HEK293 (cell line): Measurements from ENCODE around the gene ELAVL4.

Source experiments
- CTCF ChIA-PET: fragments of 350-600 bp; formaldehyde crosslinking; extraction: SDS; loops from one replicate; lab custom pipeline; 2021; ENCODE audit warnings: antibody characterized with exemption; lab: Yijun Ruan, JAX
- POLR2A ChIA-PET: fragments of 300-600 bp; formaldehyde crosslinking; extraction: SDS; loops from one replicate; lab custom pipeline; 2020; ENCODE audit warnings: antibody characterized with exemption, inconsistent platforms; lab: Yijun Ruan, JAX
- H3K27ac ChIP-seq: fragments of 200-500 bp; sonication (Bioruptor generic); 2 replicates; pipeline ENCODE4 v1.5.1; 2014; ENCODE audit warnings: low read depth, low read length, control low read depth, inconsistent platforms; ENCODE audit errors: extremely low read depth
- H3K36me3 ChIP-seq, 2 experiments: fragments of 200-500 bp in 1 of 2; sonication (Bioruptor generic) in 1 of 2; 1 replicate in 1 of 2; 2 replicates in 1 of 2; pipeline ENCODE4 v1.5.1; 2014 to 2017; ENCODE audit warnings: inconsistent platforms in 2 of 2, low read length in 2 of 2; ENCODE audit not compliant: control insufficient read depth in 2 of 2, insufficient read depth in 1 of 2
- H3K4me1 ChIP-seq: fragments of 200-500 bp; sonication (Bioruptor generic); 2 replicates; pipeline ENCODE4 v1.5.1; 2014; ENCODE audit warnings: mild to moderate bottlenecking, low read length, inconsistent platforms; ENCODE audit not compliant: control insufficient read depth, insufficient read depth
- H3K4me3 ChIP-seq: 2 replicates; pipeline ENCODE4 v1.5.1; 2011; ENCODE audit warnings: low read depth, mild to moderate bottlenecking, control low read depth, low read length, moderate library complexity
- H3K9me3 ChIP-seq: fragments of 200-500 bp; sonication (Bioruptor generic); 2 replicates; pipeline ENCODE4 v1.5.1; 2014; ENCODE audit warnings: low read depth, low read length, inconsistent platforms; ENCODE audit not compliant: control insufficient read depth, insufficient read depth
- GLI4 ChIP-seq: fragments of 450-650 bp; formaldehyde crosslinking; IDR thresholded peaks from 2 replicates; pipeline ENCODE4 v1.5.1; 2016; ENCODE audit warnings: missing biosample characterization, missing genetic modification characterization
- KLF10 ChIP-seq: fragments of 450-650 bp; IDR thresholded peaks from 2 replicates; pipeline ENCODE4 v1.5.1; 2018; ENCODE audit warnings: missing biosample characterization, mild to moderate bottlenecking, missing genetic modification characterization
- KLF16 ChIP-seq: fragments of 450-650 bp; formaldehyde crosslinking; IDR thresholded peaks from 2 replicates; pipeline ENCODE4 v1.5.1; 2017; ENCODE audit warnings: missing biosample characterization, missing genetic modification characterization
- OVOL3 ChIP-seq: fragments of 450-650 bp; formaldehyde crosslinking; IDR thresholded peaks from 2 replicates; pipeline ENCODE4 v1.5.1; 2016; ENCODE audit warnings: missing biosample characterization, missing genetic modification characterization
- PRDM1 ChIP-seq: fragments of 450-650 bp; formaldehyde crosslinking; IDR thresholded peaks from 2 replicates; pipeline ENCODE4; 2016; ENCODE audit warnings: missing biosample characterization, missing genetic modification characterization
- RBAK ChIP-seq: fragments of 450-650 bp; formaldehyde crosslinking; IDR thresholded peaks from 2 replicates; pipeline ENCODE4 v1.5.1; 2016; ENCODE audit warnings: missing biosample characterization, missing genetic modification characterization
- SP7 ChIP-seq: fragments of 450-650 bp; formaldehyde crosslinking; IDR thresholded peaks from 2 replicates; pipeline ENCODE4 v1.5.1; 2016; ENCODE audit warnings: missing biosample characterization, missing genetic modification characterization
- TCF7L2 ChIP-seq: IDR thresholded peaks from 2 replicates; pipeline ENCODE4 v1.6.1; 2011; ENCODE audit warnings: low read depth, mild to moderate bottlenecking, inconsistent platforms, low read length, moderate library complexity, borderline replicate concordance
- TRIM28 ChIP-seq: IDR thresholded peaks from 2 replicates; pipeline ENCODE4 v1.6.1; 2011; ENCODE audit warnings: low read length, control low read depth, borderline replicate concordance
- YY1 ChIP-seq: fragments of 450-650 bp; formaldehyde crosslinking; IDR thresholded peaks from 2 replicates; pipeline ENCODE4 v1.5.1; 2018; ENCODE audit warnings: missing biosample characterization, missing genetic modification characterization
- ZNF112 ChIP-seq: fragments of 450-650 bp; formaldehyde crosslinking; IDR thresholded peaks from 2 replicates; pipeline ENCODE4 v1.5.0; 2017; ENCODE audit warnings: missing biosample characterization, missing genetic modification characterization
- ZNF132 ChIP-seq: fragments of 450-650 bp; formaldehyde crosslinking; IDR thresholded peaks from 2 replicates; pipeline ENCODE4 v1.5.1; 2017; ENCODE audit warnings: missing biosample characterization, missing genetic modification characterization, borderline replicate concordance
- ZNF16 ChIP-seq: fragments of 450-650 bp; formaldehyde crosslinking; IDR thresholded peaks from 2 replicates; pipeline ENCODE4 v1.5.1; 2016; ENCODE audit warnings: low read depth, missing biosample characterization, missing genetic modification characterization
- ZNF184 ChIP-seq: fragments of 450-650 bp; IDR thresholded peaks from 2 replicates; pipeline ENCODE4 v1.5.1; 2018; ENCODE audit warnings: missing biosample characterization, mild to moderate bottlenecking, missing genetic modification characterization
- ZNF404 ChIP-seq: fragments of 450-650 bp; formaldehyde crosslinking; IDR thresholded peaks from 2 replicates; pipeline ENCODE4 v1.5.1; 2017; ENCODE audit warnings: missing biosample characterization, missing genetic modification characterization
- ZNF549 ChIP-seq: fragments of 450-650 bp; IDR thresholded peaks from 2 replicates; pipeline ENCODE4 v1.5.1; 2018; ENCODE audit warnings: missing biosample characterization, missing genetic modification characterization, mild to moderate bottlenecking, inconsistent platforms, moderate library complexity
- ZNF621 ChIP-seq: fragments of 450-650 bp; formaldehyde crosslinking; IDR thresholded peaks from 2 replicates; pipeline ENCODE4 v1.5.1; 2017; ENCODE audit warnings: missing biosample characterization, missing genetic modification characterization
- ZNF624 ChIP-seq: fragments of 450-650 bp; formaldehyde crosslinking; IDR thresholded peaks from 2 replicates; pipeline ENCODE4 v1.5.1; 2017; ENCODE audit warnings: missing biosample characterization, missing genetic modification characterization
- ZNF664 ChIP-seq: fragments of 450-650 bp; formaldehyde crosslinking; IDR thresholded peaks from 2 replicates; pipeline ENCODE4 v1.5.1; 2016; ENCODE audit warnings: missing biosample characterization, missing genetic modification characterization
- ZNF670 ChIP-seq: fragments of 450-650 bp; formaldehyde crosslinking; IDR thresholded peaks from 2 replicates; pipeline ENCODE4 v1.5.1; 2016; ENCODE audit warnings: missing biosample characterization, missing genetic modification characterization, low read depth
- ZNF843 ChIP-seq: fragments of 450-650 bp; formaldehyde crosslinking; IDR thresholded peaks from 2 replicates; pipeline ENCODE4 v1.5.1; 2016; ENCODE audit warnings: missing biosample characterization, missing genetic modification characterization
- TF ChIP-seq, protein P1 (sequence below): fragments of 450-650 bp; formaldehyde crosslinking; IDR thresholded peaks from 2 replicates; pipeline ENCODE4 v1.5.1; 2016; ENCODE audit warnings: missing biosample characterization, missing genetic modification characterization
- TF ChIP-seq, protein P2 (sequence below): fragments of 450-650 bp; formaldehyde crosslinking; IDR thresholded peaks from 2 replicates; pipeline ENCODE4 v1.5.1; 2016; ENCODE audit warnings: missing biosample characterization, missing genetic modification characterization, low read depth
- TF ChIP-seq, protein P3 (sequence below): fragments of 450-650 bp; formaldehyde crosslinking; IDR thresholded peaks from 2 replicates; pipeline ENCODE4 v1.5.1; 2016; ENCODE audit warnings: missing biosample characterization, missing genetic modification characterization
- TF ChIP-seq, protein P4 (sequence below): fragments of 450-650 bp; formaldehyde crosslinking; IDR thresholded peaks from 2 replicates; pipeline ENCODE4 v1.5.1; 2017; ENCODE audit warnings: missing biosample characterization, missing genetic modification characterization

ELAVL4 gene

DNA sequence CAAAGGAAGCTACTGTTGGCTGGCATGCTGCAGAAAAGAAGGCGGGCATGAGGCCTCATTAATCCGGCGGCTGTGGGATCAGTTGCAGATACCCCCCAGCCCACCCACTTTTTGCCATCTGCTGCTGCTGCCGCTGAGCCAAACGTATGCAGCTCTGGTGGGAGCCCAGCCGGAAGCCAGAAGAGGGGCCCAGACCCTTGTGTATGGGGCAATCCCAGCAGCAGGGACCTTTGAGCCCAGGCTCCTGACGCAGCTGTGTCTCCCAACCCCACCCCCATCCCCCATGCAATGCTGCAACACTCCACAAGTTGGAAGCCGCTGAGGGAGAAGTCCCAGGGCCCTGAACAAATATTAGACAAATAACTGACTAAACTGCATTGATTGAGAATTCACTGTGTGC, 106.0 kb downstream of the ELAVL4 start:
- H3K9me3 ChIP-seq = no peaks in the 10 kb centered on the region
- TF ChIP-seq ZNF843 (tag by site-specific recombination) = no peak
- TF ChIP-seq ZNF664 = no peak
- TF ChIP-seq, protein P1, sequence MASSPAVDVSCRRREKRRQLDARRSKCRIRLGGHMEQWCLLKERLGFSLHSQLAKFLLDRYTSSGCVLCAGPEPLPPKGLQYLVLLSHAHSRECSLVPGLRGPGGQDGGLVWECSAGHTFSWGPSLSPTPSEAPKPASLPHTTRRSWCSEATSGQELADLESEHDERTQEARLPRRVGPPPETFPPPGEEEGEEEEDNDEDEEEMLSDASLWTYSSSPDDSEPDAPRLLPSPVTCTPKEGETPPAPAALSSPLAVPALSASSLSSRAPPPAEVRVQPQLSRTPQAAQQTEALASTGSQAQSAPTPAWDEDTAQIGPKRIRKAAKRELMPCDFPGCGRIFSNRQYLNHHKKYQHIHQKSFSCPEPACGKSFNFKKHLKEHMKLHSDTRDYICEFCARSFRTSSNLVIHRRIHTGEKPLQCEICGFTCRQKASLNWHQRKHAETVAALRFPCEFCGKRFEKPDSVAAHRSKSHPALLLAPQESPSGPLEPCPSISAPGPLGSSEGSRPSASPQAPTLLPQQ (tag by site-specific recombination) = no peak
- no peak for TF ChIP-seq ZNF132
- no peak for TF ChIP-seq ZNF621
- TF ChIP-seq, protein P2, sequence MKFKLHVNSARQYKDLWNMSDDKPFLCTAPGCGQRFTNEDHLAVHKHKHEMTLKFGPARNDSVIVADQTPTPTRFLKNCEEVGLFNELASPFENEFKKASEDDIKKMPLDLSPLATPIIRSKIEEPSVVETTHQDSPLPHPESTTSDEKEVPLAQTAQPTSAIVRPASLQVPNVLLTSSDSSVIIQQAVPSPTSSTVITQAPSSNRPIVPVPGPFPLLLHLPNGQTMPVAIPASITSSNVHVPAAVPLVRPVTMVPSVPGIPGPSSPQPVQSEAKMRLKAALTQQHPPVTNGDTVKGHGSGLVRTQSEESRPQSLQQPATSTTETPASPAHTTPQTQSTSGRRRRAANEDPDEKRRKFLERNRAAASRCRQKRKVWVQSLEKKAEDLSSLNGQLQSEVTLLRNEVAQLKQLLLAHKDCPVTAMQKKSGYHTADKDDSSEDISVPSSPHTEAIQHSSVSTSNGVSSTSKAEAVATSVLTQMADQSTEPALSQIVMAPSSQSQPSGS = no peak
- H3K36me3 ChIP-seq = no peaks in the 10 kb centered on the region
- H3K4me1 ChIP-seq = no peaks in the 10 kb centered on the region
- H3K27ac ChIP-seq = no peak overlapping the region
- POLR2A ChIA-PET = no interaction called here
- H3K4me3 ChIP-seq = no peak overlapping the region
- CTCF ChIA-PET = no interaction called here

DNA sequence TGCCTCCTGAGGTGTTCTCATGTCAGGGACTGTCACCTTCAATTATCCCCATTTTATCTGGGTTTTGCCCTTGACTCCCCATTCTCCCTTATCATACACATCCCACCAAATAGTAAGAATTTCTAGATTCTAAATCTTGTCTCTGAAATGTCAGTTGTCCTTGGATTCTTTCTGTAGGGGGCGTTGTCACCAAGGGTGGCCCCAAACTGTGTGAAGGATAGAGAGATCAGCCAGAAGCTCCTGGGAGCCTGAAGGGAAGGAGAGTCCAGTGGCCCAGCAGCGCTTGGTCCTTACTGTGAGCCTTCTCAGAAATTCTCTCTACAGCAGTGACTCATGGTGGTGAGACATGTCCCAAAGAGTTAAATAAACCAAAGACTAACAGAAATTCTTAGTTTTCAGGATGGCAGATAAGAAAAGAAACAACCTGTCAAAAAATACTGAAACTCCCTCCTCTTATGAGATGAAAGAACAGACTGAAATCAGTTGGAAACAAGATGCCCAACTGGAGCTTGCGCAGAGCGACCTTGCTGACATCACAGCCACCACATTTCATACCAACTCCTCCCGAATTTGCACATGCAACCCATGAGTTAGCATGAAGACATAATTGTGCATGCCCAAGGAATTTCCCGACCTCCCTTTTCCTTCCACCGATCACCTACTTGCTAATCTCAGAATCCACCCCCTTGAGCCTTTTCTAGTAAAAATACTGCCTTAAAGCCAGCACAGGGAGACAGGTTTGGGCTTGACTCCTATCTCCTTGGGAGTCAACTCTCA, 109.8 kb downstream of the ELAVL4 start:
- ChIA-PET CTCF (no interaction called here), POLR2A (no interaction called here)
- H3K4me1 ChIP-seq = no peaks in the 10 kb centered on the region
- no peak overlapping the region for H3K4me3 ChIP-seq
- no peaks in the 10 kb centered on the region for H3K36me3 ChIP-seq
- TF ChIP-seq, protein P1 (tag by site-specific recombination) = no peak
- TF ChIP-seq, protein P3, sequence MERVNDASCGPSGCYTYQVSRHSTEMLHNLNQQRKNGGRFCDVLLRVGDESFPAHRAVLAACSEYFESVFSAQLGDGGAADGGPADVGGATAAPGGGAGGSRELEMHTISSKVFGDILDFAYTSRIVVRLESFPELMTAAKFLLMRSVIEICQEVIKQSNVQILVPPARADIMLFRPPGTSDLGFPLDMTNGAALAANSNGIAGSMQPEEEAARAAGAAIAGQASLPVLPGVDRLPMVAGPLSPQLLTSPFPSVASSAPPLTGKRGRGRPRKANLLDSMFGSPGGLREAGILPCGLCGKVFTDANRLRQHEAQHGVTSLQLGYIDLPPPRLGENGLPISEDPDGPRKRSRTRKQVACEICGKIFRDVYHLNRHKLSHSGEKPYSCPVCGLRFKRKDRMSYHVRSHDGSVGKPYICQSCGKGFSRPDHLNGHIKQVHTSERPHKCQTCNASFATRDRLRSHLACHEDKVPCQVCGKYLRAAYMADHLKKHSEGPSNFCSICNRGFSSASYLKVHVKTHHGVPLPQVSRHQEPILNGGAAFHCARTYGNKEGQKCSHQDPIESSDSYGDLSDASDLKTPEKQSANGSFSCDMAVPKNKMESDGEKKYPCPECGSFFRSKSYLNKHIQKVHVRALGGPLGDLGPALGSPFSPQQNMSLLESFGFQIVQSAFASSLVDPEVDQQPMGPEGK (tag by site-specific recombination) = no peak
- no peak for TF ChIP-seq GLI4 (tag by site-specific recombination)
- no peak for TF ChIP-seq ZNF112 (tag by site-specific recombination)
- TF ChIP-seq ZNF16 (tag by site-specific recombination) = no peak
- no peak for TF ChIP-seq TRIM28
- no peak for TF ChIP-seq KLF10 (tag by site-specific recombination)
- H3K9me3 ChIP-seq = no peaks in the 10 kb centered on the region
- no peak overlapping the region for H3K27ac ChIP-seq

DNA sequence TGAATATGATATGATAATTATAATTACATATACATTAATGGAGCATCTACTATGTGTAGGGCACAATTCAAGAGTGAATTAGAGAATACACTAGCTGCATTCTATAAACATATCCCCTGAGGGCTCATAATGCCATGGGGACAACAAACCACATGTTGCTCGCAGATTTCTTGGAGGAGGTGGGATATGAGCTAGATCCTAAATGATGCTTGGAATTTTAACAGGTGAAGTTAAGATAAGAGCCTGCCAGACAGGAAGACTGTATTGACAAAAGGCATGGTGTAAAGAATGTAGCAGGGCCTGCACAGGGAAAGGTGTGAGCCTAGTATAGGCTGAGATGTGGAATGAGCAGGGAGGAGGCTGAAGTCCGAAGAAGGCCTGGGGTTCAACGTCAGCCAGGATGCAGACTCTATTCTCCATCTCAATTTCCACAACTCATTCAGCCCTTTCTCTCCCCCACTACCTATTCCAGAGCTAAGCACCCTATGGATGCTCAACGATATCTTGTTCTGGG, 120.2 kb downstream of the ELAVL4 start:
- Histone ChIP-seq H3K27ac (no peak overlapping the region), H3K9me3 (no peaks in the 10 kb centered on the region), H3K4me1 (no peaks in the 10 kb centered on the region), H3K36me3 (no peaks in the 10 kb centered on the region), H3K4me3 (no peak overlapping the region)
- CTCF ChIA-PET = no interaction called here
- POLR2A ChIA-PET = no interaction called here
- no peak for TF ChIP-seq OVOL3 (tag by site-specific recombination)
- no peak for TF ChIP-seq TCF7L2
- TF ChIP-seq, protein P4, sequence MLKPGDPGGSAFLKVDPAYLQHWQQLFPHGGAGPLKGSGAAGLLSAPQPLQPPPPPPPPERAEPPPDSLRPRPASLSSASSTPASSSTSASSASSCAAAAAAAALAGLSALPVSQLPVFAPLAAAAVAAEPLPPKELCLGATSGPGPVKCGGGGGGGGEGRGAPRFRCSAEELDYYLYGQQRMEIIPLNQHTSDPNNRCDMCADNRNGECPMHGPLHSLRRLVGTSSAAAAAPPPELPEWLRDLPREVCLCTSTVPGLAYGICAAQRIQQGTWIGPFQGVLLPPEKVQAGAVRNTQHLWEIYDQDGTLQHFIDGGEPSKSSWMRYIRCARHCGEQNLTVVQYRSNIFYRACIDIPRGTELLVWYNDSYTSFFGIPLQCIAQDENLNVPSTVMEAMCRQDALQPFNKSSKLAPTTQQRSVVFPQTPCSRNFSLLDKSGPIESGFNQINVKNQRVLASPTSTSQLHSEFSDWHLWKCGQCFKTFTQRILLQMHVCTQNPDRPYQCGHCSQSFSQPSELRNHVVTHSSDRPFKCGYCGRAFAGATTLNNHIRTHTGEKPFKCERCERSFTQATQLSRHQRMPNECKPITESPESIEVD (tag by site-specific recombination) = no peak
- no peak for TF ChIP-seq RBAK (tag by site-specific recombination)
- TF ChIP-seq SP7 (tag by site-specific recombination) = no peak
- no peak for TF ChIP-seq ZNF184
- TF ChIP-seq ZNF670 (tag by site-specific recombination) = no peak
- TF ChIP-seq ZNF549 (tag by site-specific recombination) = no peak
- no peak for TF ChIP-seq PRDM1 (tag by site-specific recombination)
- no peak for TF ChIP-seq ZNF16 (tag by site-specific recombination)
- no peak for TF ChIP-seq ZNF404 (tag by site-specific recombination)
- no peak for TF ChIP-seq KLF16
- no peak for TF ChIP-seq ZNF624 (tag by site-specific recombination)
- no peak for TF ChIP-seq YY1 (tag by site-specific recombination)
